ENCODE data around the gene RAB8A. TPM values are rescaled to one million over a fixed set of nuclear protein-coding genes. Genes with fewer than 3 reads are reported as not detected.
"Not testable (repeated sequence)": the region's sequence is repeated elsewhere in the genome, so short reads cannot be mapped to it uniquely, and the experiment has no call there.

RAB8A gene
- total and polyA plus RNA-seq, 10 donors = 31.5 to 104 (median 81.7) TPM

DNA sequence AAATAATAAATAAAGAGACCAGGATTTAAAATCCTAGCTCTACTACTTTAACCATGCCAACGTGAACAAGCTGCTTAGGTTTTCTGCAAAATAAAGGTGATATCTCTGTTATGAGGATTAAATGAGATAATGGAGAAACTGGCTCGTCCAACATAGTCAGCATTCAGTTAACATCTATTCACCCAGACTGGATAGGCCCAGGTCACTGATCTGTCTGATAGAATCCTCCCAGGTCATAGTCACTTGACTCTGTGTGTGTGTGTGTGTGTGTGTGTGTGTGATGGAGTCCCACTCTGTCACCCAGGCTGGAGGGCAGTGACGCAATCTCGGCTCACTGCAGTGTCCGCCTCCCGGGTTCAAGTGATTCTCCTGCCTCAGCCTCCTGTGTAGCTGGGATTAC, 12.9 kb upstream of the RAB8A start:
- no peak for DNase-seq
- WGBS, 5 donors = 93 to 99% (median 95%) methylated on average over 6 of the region's 6 CpGs
- Histone ChIP-seq H3K4me3 (no peak overlapping the region), H3K9me3 (no peaks in the 10 kb centered on the region), H3K27ac (peak overlapping the region in 2 of 8 donors; percentile 17 to 20), H3K36me3 (peaks cover 8 to 100% (median 97%) of the 10 kb centered on the region in 6 donors), H3K4me1 (peaks cover 6 to 58% (median 34%) of the 10 kb centered on the region in 6 donors), H3K27me3 (replicated peaks in 1 of 7) (no peaks in the 10 kb centered on the region)
- no peak for TF ChIP-seq POLR2A (IDR thresholded peaks at IDR 0.05)
- TF ChIP-seq CTCF (IDR thresholded peaks at IDR 0.05 in 8 of 11, conservative IDR thresholded peaks at IDR 0.05 in 3 of 11) = no peak
- TF ChIP-seq POLR2AphosphoS5 (IDR thresholded peaks at IDR 0.05) = no peak
- intact Hi-C loops (cut with DNase I; ENCODE audit: low total_unique reads) = no loop called here

- H3K9me3 ChIP-seq; intact Hi-C loops (cut with DNase I; ENCODE audit: low total_unique reads); DNase-seq; H3K4me3 ChIP-seq; H3K27me3 ChIP-seq (replicated peaks in 1 of 7): not testable (repeated sequence)
- WGBS, 5 donors = 84 to 92% (median 90%) methylated on average over 8 of the region's 8 CpGs
- H3K4me1 ChIP-seq = peaks cover under 1 to 58% (median 35%) of the 10 kb centered on the region in 6 donors
- H3K36me3 ChIP-seq = peaks cover 8 to 100% (median 95%) of the 10 kb centered on the region in 6 donors
- peak overlapping the region in 1 of 8 donors; percentile 17 for H3K27ac ChIP-seq
These were observed 12.2 kb upstream of the RAB8A start for GRCh38 chr19:16099314-16099965.

- no peak for DNase-seq
- peaks cover 0 to 58% (median 35%) of the 10 kb centered on the region in 6 donors for H3K4me1 ChIP-seq
- H3K27ac ChIP-seq = no peak overlapping the region
- 82 to 94% (median 92%) methylated on average over 3 to 4 of the region's 4 CpGs for WGBS, 5 donors
- intact Hi-C loops (cut with DNase I; ENCODE audit: low total_unique reads) = no loop called here
- TF ChIP-seq POLR2A (IDR thresholded peaks at IDR 0.05) = no peak
- no peak for TF ChIP-seq POLR2AphosphoS5 (IDR thresholded peaks at IDR 0.05)
- TF ChIP-seq CTCF (IDR thresholded peaks at IDR 0.05 in 8 of 11, conservative IDR thresholded peaks at IDR 0.05 in 3 of 11) = no peak
- no peaks in the 10 kb centered on the region for H3K9me3 ChIP-seq
- peaks cover 3 to 100% (median 85%) of the 10 kb centered on the region in 6 donors for H3K36me3 ChIP-seq
- H3K27me3 ChIP-seq (replicated peaks in 1 of 7) = no peaks in the 10 kb centered on the region
- no peak overlapping the region for H3K4me3 ChIP-seq
These were observed 11.2 kb upstream of the RAB8A start for GRCh38 chr19:16100524-16100923.

- intact Hi-C loops (cut with DNase I; ENCODE audit: low total_unique reads) = no loop called here
- no peak for DNase-seq
- 51 to 66% (median 60%) methylated on average over 6 of the region's 6 CpGs for WGBS, 5 donors
- H3K4me3 ChIP-seq = peak overlapping the region in 1 of 8 donors; percentile 17
- TF ChIP-seq CTCF (IDR thresholded peaks at IDR 0.05 in 8 of 11, conservative IDR thresholded peaks at IDR 0.05 in 3 of 11) (no peak), POLR2AphosphoS5 (IDR thresholded peaks at IDR 0.05) (no peak), POLR2A (IDR thresholded peaks at IDR 0.05) (no peak)
- H3K36me3 ChIP-seq = peaks cover 3 to 68% (median 48%) of the 10 kb centered on the region in 6 donors
- peaks cover 0 to 39% (median 21%) of the 10 kb centered on the region in 6 donors for H3K4me1 ChIP-seq
- H3K9me3 ChIP-seq = no peaks in the 10 kb centered on the region
- H3K27me3 ChIP-seq (replicated peaks in 1 of 7) = no peaks in the 10 kb centered on the region
- H3K27ac ChIP-seq = peak overlapping the region; percentile 43 to 81 (median 68)
These were observed 7.0 kb upstream of the RAB8A start for GRCh38 chr19:16104722-16105121.
